HG02885 (cell line): ENCODE data around the gene TMEM61.
"Not testable (repeated sequence)": the region's sequence is repeated elsewhere in the genome, so short reads cannot be mapped to it uniquely, and the experiment has no call there.

Experiments
- ATAC-seq: cut with Tn5 transposase; IDR thresholded peaks from one replicate; pipeline ENCODE4 v1.9.1; 2021; ENCODE audit warnings: mild to moderate bottlenecking; ENCODE audit not compliant: unreplicated experiment, poor library complexity

Gene TMEM61

DNA sequence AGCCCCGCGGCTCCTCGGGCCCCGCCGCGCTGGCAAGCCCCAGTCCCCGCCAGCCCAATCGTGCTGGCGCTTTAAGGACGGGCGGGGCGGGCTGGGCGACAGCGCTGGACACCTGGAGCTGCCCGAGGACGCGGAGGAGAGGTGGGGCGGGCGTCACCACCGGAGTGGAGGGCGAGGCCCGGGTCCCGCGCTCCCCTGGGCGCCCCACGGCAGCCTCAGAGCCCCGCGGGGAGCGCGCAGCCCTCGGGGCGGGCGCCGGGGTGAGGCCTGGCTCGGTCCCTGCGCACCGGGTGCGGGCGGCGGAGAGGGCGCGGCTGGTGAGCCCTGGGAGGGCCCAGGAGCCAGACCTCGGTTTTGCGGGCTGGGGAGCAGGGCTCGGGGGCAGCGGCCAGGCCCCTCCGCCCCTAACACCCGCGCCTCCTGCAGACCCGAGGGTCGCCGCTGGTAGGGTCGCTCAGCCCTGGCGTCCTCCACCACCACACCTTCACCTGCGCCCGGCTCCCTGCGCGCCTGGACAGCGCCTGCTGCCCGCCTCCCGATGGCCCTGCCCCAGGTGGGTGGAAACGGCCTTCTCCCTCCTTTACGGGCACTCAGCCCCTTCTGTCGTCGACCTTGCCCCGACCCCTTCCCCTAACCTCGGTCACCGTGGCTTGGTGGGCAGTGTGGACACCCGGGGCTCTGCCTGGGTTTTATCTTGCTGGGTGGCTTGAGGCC is at the start of gene TMEM61:
Gene TMEM61, plus strand, starts transcription at position 101 of the 714 bp plus-strand sequence. Its CDS starts 438 bp downstream, at position 539.
- ATAC-seq: no peak

DNA sequence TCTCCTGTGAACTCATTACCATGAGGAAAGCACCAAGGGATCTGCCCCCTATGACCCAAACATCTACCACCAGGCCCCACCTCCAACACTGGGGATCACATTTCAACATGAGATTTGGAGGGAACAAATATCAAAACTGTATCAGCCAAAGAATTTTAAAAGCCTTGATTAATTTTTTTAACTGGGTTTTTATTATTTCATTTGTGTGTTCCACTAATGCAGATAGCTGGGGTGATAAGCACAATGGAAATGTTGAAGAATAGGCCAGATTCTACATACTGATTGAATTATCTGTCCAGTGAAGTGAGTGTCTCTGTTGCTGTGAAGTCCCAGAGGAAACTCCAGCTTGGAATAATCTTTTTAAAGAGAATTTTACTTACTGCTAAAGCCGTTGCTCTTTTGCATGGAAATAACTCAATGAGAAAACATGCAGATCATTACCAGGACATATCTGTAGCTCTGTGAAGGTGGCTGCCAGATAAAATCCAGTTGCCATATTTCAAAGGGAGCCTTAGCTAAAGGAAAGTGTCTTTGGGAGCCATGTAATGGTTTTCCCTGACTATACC is 49.1 kb upstream of the TMEM61 start:
- no peak for ATAC-seq

DNA sequence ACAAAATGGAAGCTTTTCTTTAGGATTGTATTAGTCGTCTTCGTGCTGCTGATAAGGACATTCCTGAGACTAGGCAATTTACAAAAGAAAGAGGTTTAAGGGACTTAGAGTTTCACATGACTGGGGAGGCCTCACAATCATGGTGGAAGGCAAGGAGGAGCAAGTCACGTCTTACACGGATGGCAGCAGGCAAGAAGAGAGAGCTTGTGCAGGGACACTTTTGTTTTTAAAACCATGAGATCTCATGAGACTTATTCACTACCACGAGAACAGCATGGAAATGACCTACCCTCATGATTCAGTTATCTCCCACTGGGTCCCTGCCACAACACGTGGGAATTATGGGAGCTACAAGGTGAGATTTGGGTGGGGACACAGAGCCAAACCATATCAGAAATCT is 46.3 kb upstream of the TMEM61 start:
- not testable (repeated sequence) for ATAC-seq

DNA sequence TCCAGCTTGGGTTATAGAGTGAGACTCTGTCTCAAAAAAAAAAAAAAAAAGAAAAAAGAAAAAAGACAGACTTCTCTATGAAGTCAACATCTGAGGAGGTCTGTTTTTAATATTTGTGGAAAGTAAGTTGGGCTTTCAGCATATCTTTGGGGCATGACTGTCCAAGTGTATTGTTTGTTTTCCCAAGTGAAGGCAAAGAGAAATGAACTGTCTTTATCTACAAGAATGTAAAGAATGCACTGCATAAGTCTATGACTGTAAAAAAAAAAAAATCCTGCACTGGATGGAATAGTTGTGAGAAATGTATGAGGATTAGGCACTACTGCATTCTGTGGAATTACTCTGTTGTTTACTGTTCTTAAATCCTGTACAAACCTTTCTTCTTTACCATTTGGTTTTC is 45.6 kb upstream of the TMEM61 start:
- ATAC-seq: no peak

DNA sequence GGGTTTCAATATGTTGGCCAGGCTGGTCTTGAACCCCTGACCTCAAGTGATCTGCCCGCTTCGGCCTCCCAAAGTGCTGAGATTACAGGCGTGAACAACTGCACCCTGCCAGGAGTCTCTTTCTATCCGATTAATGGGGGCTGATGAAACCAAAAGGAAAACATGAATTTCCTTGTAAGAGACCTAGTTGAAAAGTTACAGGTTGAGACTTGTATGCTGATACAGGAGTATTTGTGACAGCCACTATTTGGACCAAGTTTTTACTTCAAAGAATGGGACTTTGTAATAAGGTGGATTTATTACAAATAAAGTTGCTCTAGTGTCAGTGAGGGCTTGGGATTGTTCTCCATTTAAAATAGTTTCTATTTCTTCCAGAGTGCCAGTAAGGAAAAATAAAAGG is 43.6 kb upstream of the TMEM61 start:
- ATAC-seq: no peak

DNA sequence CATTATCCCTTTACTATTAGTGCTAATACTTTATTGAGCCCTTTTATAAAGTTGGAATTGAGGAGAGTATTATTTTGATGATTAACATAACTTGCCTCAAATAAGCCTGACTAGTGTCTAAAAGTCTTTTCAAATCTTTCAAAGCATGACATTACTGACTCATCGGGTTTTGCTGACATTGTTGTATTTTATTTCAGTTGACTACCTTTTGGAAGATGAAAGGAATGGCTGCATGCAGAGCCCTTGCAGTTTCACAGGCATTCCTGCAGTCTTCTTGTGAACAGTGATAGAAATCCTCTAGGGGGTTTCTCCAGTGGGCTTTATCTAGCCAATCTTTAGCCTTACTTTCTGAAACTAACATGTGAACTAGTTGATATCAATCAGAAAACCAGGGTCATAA is 43.0 kb upstream of the TMEM61 start:
- no peak for ATAC-seq

DNA sequence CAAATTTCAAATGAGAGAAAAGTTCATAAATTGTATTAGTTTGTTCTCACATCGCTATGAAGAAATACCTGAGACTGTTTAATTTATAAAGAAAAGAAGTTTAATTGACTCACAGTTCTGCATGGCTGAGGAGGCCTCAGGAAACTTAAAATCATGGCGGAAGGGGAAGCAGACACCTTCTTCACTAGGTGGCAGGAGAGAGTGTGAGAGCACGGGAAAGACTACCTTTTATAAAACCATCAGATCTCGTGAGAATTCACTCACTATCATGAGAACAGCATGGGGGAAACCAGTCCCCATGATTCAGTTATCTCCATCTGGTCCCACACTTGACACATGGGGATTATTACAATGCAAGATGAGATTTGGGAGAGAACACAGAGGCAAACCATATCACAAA is 41.5 kb upstream of the TMEM61 start:
- not testable (repeated sequence) for ATAC-seq

DNA sequence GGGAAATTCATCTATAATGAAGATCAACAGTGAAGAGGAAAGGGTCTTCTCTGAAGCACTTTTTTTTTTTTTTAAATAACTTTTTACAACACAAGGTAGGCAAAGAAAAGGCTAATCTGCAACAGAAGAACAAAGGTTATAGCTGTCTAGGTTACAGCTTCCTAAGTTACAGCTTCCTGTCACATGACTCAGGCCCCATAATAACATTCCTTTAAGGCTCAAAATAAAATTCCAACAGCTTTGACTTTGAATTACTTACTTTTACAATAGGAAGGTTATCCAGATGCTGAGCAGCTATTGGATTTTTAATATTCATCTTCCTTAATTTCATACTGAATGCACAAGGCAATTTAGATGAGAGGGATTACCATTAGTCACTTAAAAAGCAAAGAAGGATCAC is 40.4 kb upstream of the TMEM61 start:
- no peak for ATAC-seq

DNA sequence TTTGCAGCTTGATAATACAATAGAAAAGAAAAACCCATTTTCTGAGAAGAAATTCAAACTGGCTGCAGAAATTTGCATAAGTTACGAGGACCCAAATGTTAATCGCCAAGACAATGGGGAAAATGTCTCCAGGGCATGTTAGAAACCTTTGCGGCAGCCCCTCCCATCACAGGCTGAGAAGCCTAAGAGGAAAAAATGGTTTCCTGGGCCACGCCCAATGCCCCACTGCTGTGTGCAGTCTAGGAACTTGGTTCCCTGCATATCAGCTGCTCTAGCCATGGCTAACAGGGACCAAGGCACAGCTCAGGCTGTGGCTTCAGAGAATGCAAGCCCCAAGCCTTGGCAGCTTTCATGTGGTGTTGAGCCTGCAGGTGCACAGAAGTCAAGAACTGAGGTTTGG is 37.5 kb upstream of the TMEM61 start:
- no peak for ATAC-seq

DNA sequence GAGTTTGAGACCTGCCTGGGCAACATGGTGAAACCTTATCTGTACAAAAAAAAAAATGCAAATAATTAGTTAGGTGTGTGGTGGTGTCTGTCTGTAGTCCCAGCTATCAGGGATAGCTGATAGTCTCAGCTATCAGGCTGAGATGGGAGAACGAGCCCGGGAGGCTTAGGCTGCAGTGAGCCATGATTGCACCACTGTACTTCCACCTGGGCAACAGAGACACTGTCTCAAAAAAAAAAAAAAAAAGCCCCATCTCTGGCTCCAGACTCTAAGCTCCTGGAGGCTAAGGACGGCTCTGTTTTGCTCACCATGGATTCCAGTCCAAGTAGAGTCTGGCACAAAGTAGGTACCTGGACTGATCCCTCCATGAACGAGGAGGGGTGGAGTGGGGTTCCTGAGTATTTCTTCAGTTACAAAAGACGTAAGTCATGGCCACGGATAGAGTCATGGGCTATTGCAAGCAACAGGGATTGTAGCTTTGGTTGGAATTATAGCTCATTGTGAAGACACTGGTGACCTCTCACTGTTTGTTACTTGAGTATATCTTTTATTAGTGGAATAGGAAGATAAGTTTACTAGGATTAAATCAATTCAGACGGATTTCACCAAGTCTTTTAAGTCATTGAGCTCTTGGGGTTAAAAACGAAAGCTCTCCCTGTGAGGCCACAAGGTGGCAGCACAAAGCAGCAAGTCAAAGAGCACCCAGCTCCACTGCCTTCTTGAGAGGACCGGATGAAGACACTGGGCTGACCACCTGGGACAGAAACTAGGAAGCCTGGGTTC is 35.6 kb upstream of the TMEM61 start:
- ATAC-seq: peak; percentile 61

DNA sequence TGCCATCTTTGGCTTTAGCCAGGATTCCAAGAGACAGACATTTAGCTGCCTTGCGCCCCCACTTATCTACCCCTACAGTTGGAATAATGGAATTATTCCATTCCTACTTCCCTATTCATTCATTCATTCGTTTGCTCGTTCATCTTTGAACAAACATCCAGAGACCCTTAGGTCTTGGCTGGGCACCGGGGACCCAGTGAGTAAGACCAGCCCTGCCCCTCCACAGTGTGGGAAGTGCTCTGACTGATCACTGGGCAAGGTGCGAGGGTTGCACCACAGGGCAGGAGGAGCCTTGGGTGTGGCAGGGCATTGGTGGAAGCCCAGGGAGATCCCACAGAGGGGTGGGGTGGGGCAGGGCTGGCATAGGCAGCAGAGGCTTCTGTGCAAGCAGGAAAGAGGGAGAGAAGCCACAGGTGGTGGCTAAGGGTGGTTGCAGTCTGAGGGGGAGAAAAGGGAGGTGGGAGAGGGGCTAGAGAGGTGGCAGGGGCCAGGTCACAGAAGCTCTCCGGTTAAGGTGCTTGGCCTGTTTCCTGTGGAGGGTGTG is 35.0 kb upstream of the TMEM61 start:
- ATAC-seq: no peak

DNA sequence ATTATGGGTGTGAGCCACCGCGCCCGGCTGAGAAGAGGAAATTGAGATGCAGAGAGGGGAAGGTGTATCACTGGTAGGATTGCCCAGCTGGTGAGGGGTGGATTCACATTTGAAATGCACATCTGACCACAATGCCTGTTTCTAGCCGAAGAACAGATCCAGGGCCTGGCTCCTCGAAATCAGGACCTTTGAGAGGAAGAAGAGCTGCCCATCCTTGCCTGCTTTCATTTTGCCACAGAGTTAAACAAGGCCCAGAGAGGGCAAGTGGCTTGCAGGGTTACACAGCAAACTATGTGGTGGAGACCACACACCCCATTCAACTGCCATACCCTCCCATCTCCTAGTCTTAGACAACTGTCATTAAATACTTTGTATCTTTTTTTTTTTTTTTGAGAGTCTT is 32.9 kb upstream of the TMEM61 start:
- ATAC-seq: no peak

DNA sequence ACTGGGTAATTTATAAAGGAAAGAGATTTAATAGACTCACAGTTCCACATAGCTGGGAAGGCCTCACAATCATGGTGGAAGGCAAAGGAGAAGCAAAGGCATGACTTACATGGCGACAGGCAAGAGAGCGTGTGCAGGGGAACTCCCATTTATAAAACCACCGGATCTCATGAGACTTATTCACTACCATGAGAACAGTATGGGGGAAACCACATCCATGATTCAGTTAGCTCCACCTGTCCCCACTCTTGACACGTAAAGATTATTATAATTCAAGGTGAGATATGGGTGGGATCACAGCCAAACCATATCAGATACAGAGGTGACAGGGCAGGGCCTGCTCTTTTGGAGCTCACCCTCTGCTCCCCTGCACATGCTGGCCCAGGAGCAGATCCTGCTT is 31.4 kb upstream of the TMEM61 start:
- no peak for ATAC-seq

DNA sequence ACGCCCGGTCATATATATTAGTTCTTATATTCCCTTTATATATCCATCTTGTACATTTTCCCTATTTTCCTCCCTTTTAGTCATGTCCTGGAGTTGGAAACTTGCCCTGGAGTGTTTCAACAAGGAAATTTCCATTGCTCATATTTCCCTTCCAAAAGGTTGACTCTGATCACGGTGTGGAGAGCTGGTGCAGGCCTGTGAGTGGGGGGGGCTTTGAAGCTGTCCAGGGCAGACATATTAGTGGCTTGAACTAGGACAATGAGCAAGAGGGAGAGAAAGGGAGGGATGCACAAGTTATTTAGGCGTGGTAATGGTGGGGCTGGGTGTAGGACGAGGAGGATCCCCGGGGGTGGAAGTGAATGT is 30.4 kb upstream of the TMEM61 start:
- no peak for ATAC-seq

DNA sequence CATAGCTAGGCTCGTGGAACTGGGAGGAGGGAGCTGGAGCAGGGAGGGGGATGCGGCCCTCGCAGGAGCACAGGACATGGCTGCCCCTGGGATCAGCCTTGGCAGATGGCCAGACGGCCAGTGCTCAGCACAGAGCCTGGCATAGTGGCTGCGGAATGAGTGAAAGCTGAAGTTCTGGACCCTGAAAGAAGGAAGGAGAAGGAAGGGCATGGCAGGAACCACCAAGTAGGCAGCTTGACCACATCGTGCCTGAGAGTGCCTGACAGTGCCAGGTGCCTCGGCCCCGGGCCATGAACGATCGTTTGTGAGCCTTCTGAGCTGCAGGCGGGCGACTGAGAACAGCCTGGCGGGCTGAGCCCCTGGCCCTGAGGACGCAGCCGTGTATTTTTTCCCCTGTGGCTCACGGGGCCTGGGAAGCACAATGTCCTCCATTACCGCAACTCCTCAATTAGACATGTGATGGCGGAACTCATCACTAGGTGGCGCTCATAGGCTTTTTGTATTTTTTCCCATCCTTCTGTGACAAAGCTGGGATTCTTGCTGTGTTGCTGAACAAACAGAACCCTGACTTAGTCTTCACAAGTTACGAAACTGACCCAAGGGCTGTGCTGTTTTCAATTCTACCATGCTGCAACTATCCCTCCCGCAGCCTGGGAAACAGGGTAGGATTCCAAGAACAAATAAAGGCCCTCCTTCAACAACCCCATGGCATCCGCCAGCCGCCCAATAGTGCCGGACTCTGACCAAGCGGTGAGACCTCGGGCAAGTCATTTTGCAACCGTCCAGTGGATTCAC is 29.9 kb upstream of the TMEM61 start:
- ATAC-seq: peak; percentile 55

DNA sequence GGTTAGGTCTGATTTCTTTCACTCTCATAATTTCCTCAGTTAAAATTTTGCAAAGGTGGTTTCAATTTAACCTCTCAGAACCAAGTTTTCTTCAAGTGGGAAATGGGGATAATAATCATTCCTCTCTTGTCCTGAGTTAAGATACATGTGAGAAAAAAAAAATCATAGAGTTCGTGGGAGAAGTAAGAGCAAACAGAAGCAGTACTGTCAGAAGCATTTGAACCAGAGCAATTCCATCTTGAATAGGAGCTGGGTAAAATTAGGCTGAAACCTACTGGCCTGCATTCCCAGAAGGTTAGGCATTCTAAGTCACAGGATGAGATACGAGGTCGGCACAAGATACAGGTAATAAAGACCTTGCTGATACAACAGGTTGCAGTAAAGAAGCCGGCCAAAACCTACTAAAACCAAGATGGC is 28.6 kb upstream of the TMEM61 start:
- ATAC-seq: no peak

DNA sequence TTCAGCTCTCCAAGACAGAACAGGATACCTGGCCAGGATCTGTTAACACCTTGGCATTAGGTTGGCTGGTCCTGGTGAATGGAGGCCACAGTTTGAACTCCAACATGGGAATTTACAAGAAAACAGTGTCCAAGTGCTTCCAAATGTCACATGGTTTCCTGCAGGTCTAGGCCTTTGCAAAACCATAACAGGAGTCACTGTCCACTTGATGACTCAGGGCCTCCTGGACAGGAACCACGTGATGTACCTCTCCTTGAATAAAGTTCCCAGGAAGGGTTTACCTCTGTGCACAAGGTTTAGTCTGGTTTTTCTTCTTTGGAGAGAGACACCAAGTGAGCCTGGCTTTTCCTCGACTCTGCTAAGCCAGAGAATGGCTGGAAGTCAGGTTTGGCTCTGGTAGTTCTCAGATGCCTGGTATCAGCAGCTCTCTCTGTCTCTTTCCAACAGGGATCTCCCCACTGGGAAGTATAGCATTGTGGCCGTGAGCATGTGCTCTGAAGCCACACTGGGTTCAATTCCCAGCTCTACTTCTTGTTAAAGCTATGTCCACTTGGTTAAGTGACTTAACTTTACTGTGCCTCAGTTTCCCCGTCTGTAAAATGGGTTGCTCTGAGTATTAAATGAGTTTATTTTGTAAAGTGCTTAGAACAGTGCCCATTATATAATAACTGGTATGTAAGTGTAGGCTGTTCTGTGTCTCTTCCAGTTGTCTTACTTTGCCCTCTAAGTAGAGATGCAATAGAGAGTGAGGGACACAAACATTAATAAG is 27.3 kb upstream of the TMEM61 start:
- no peak for ATAC-seq

DNA sequence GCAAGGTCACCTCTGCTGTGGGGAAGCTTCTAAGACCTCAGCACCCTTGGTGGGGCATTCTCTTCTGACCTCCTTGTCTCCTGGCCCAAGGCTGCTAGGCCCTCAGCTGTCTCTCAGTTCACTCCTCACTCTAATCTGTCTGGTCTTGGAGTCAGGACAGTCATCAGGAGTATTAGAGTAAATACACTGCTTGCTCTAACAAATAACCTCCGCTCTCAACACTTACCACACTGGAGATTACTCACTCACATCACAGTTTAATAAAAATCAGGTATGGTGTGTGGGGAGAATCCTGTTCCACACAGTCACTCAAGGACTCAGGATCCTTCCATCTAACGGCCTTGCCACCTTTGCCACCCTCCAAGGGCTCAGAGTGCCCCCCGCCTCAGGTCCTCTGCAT is 26.6 kb upstream of the TMEM61 start:
- ATAC-seq: no peak

DNA sequence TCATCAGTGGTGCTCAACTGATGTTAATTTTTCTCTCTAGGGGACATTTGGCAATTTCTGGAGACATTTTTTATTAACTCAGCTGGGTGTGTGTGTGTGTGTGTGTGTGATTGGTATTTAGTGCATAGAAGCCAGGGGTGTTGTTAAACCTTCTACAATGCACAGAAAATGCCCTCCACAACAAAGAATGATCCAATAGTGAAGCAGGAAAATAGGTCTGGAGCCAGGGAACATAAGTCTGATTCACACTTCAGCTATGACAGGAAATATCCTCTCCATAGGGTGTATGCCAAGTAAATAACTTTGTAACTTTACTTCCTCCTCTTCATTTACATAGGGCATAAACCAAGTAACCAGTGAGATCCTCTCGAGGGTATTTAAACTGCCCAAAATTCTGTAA is 25.1 kb upstream of the TMEM61 start:
- no peak for ATAC-seq

DNA sequence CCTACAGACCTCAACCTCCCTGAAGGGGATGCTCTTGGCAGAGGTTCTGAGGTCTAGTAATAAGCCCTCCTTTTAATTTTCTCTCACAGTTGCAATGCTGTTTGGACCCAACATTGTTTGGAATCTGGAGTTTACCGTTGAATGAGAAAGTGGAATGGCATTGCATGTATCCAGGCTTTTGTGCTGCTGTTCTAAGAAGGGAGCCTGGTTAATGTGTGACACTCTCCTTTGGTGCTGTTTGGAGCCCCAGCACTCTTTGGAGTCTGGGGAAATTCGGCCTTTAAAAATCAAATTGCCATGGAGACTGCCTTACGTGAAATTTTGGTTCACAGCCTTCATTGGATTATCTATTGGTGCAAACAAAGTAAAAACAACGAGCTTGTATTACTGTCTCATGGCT is 23.7 kb upstream of the TMEM61 start:
- no peak for ATAC-seq
